Kidney glomerular epithelial cell (primary cell): Measurements from ENCODE around the gene ABCA5.
"Not testable (repeated sequence)": the region's sequence is repeated elsewhere in the genome, so short reads cannot be mapped to it uniquely, and the experiment has no call there.

Experiments used
- DNase-seq: peaks from one replicate; lab custom pipeline; 2025; lab: John Stamatoyannopoulos, UW

Gene ABCA5

DNA sequence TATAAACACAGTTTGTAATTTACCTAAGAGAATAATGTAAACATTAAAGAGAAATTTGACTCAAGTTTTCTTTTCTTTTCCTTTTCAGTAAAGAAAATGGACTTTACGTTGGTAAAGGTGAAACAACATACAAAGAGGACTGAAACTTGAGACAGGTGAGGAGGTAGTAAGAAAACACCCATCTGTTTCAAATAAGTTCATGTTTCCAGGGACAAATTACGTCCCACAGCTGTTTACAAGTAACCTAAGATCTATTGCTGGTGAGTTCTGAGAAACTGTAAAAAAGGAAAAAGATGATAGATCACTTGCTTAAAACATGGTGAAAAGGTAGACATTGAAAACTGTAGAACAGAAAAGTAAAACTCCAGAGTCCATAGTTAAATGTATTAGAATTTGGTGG lies 4.8 kb upstream of the ABCA5 start:
- no peak for DNase-seq

DNA sequence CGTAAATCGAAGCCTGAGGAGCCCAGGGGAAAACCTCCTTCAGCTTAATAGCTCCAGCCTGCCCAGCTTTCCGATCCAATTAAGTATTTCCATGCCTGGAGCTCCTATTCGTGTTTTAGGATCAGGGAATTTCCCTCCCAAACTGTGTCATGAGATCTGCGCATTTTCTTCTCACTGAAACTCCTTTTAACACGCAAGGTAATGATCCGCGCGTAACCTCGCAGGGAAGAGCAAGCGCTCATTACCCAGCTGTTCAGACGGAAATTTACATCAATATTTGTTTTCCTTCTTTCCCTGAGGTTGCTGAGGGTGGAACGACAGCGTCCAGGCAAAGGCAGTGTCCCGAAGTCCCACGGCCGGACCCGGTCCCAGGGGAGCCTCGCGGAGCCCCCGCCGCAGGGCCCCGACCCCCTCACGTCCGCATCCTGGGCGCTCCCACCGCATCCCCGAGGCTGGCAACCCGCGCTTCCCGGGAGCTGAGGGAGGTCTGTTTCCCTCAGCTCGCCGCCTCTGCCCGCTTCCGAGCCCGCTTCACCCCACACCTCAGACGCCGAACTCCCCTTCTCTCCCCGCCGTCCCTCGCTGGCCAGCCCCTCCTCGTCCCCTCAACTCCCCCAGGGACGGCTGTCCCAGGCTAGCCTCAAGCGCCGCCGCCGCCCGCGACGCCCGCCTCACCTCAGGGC lies 415 bp downstream of the ABCA5 start:
- DNase-seq, result peak; percentile 26

DNA sequence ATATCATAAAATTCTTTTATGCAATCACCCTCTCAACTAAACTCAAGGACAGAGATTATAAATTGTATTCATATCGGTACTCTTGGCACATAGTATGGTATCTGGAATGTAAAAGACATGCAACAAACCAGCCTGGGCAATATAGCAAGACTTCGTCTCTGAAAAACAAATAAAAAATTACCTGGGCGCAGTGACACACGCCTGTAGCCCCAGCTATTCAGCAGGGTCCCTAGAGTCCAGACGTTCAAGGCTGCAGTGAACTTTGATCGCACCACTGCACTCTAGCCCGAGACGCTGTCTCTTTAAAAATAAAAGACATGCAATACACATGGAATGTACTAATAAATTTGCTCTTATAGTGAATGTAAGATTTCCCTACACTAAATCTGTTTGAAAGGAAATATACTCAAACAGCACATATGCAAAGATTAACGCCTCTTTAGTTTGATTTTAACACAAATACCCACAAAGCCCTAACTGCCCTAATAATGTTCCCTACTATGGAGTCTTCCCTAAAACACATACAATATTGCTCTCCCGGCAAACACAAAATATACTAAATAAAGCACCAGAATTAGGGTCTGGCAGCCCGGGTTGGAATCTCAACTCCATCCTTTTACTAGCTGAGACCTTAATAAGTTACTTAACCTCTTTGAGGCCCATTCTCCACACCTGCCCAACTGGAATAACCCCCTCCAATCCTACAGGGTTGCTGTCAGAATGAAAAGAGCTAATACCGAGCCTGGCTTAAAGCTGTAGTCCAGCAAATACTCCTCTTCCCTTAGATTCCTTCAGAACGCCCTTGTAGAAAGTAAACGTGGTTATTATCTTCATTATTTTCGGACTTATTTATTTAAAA lies 1.2 kb downstream of the ABCA5 start:
- DNase-seq, result no peak

DNA sequence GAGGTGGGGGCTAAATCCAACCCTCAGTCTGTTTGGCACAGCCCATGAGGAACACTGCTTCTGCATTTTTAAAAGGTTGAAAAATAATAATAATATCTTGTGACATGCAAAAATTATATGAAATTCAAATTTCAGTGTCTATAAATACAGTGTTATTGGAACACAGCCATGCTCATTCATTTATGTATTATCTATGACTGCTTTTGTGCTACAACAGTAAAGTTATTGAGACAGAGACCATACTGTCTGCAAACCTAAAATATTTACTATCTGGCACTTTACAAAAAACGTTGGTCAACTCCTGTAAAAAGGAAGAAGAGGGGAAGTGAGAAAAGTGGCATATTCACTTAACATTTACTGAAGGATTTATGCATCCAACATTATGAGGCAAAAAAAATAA lies 3.1 kb downstream of the ABCA5 start:
- no peak for DNase-seq

DNA sequence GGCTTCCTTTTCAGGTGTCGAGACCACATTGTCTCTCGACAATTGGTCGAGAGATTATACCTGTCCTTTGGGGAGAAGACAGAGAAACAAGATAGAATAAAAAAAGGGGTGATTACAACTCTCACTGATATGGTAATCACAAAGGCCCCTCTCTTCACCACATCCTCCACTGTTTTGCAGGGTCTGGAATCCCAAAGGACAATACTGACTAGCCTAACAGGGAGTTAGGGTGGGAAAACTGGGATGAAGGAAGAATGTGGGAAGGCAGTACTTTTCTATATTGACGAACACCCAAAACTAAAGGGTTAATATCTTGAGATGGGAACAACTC lies 6.1 kb downstream of the ABCA5 start:
- no peak for DNase-seq

DNA sequence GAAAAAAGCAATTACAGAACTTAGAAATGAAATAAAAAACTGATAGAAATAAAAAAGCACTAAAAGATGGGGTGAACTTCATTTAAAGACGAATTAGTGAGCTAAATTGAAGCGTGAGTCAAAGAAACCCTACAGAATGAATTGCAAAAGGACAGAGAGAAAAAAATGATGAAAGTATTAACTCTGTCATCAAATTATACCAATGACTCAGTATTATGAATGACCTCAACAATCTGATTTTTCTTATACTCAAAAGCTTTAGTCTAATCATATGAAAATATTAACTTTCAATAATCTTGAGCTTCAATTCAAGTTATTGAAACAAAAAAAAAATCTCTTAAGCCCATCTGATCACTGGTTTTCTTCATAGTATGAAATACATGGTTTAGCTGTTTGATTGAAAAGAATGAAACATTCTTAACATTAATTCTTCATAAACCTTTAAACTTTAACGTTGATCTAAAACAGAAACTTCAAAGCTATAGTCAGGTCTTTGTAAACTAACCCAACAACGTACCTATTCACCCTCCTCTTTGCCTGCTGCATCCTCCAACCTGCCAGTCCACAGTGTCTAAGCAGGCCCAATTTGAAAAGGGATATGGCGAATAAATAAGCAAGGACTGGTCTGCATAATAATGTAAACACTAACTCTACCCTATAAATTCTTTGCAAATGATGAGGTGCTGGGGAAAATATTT lies 6.6 kb downstream of the ABCA5 start:
- DNase-seq, result no peak

DNA sequence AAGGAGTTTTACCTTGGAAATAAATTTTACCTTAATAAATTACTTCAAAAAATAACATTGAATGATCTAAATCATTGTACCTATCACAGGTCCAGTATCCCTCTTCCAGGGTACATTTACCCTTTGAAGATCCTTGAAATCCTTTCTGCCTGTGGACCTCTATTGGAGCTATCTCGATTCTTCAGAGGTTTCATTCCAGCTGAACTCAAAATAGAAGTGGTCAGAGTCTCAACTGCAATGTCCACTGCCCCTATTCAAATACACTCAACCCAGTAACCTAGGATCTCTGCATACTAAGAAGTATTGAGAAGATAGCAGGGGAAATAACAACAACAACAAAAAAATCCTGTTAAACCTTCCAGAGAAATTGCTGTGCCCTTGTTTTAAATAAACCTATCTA lies 9.3 kb downstream of the ABCA5 start:
- DNase-seq, result no peak

DNA sequence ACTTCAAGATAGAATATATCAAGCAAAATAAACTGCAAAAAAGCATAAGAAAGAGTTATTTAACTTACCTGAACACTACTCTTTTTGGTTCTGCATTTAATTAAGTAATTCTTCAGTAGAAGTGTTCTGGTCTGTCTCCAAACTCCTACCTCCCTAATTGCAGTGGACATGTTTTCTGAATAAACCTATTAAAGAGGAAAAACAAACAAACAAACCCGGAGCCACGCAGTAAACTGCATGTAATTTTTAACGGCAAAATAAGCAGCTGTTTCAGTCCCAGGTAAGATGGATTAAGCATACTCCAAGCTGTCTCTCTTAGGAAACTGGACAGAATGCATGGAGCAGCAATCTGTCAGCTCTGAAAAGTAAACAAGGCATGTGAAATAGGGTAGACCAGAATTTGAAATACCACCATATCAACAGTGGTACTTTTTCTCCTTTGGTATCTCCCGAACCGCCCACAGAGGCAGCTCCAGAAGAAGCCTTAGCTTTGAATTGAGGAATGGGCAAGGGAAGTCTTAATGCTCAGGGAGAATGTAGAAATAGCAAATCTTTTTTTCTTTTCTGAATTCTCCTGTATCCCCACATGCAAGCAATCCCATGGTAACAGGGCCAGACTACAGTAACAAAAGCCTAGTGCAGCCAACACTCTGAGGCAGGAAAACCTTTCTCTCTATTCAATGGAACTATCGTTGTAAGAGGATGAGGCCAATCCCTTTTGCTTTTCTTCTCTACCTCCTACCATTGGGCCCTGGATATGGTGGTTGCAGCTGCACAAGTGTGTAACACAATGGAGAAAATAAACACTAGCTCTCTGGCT lies 12.5 kb downstream of the ABCA5 start:
- no peak for DNase-seq

DNA sequence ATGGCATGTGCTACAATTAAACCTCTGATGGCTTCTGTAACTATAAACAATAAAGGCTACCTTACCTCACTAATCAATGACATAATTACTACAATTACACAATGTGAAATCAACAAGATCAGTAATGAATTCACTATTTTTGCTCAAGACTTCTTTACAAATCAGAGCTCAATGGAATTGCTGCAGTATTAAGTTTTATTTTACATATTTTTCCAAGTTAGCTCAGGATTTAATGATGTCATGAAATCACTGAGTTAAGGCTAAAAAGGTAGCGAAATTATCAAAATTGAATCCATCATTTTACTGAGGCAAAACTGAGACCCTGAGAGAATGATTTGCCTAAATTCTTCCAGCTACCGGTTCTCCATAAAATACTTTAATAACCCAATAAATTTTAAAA lies 21.8 kb downstream of the ABCA5 start:
- DNase-seq, result no peak

DNA sequence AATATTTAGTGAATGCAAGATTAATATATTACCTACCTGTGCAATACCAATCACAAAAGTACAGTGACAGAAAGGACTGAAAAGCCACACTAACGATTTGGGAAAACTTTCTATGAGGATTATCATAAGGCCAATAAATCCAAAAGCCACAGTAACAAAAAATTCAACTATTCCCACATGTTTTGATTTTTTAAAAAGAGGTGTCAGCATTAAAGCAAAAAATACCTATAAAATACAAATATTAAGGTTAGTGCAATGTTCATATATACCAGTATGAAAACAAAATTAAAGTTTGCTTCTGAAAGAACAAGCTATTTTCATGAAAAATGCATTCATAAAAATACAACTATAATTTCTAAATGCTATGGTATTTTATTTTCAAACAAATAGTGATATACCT lies 24.3 kb downstream of the ABCA5 start:
- DNase-seq, result no peak

DNA sequence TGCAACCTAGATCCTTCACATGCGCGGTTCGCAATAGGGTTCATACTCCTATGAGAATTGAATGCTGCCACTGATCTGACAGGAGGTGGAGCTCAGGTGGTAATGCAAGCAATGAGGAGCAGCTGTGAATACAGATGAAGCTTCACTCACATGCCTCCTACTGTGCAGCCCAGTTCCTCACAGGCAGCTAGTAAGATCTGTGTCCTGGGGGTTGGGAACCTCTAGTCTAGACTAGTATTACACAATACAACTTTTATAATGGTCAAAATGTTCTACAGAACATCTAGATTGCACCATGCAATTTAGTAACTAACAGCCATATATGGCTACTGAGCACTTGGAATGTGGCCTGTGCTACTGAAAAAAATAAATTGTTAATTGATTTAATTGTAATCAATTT lies 26.7 kb downstream of the ABCA5 start:
- DNase-seq, result no peak

DNA sequence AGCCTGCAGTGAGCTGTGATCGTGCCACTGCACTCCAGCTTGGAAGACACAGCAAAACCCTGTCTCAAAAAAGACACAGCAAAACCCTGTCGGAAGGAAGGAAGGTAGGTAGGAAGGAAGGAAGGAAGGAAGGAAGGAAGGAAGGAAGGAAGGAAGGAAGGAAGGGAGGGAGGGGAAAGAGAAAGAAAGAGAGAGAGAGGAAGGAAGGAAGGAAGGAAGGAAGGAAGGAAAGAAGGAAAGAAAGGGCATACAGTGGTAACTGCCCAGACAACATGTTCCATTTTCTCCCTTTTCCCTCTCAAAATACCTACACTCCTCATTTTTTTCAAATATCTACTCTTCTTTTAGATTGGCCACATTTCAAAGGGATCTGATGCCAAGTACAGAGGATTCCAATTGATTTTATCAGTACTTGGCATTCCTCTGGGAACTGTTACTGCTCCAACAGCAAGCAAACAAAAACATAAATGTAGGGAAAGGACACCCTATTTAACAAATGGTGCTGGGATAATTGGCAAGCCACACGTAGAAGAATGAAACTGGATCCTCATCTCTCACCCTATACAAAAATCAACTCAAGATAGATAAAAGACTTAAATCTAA lies 28.7 kb downstream of the ABCA5 start:
- not testable (repeated sequence) for DNase-seq

DNA sequence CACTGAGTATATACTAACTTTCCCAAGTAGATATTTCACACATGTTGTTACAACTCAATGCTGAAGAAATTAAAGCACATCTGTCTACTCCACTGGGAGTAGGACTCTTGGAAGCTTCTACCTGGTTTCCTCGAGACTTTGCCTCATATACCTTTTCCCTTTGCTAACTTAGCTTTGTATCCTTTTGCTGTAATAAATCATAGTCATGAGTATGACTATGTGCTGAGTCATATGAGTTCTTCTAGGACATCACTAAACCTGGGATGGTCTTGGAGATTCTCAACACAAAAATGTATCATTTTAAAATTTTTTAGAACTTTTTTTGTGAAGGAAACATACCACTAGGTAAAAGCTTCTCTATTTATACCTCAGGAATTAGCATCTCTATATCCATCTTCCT lies 39.8 kb downstream of the ABCA5 start:
- DNase-seq, result no peak

DNA sequence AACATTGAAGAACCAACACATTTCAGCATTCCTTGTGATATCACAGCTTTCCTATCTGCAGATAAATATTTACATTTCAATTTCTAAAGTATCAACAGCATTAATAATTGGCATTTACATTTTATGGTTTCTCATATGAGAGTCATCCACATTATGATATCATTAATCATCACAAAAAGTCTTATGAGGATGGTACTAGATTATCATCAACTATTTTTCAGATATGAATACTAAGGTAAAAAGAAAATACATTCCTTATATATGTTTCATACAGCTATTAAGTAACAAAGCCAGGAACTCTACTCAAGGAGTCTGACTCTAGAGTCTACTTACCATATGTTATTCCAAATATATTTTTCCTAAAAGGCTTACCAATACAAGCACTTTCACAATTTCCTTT lies 40.7 kb downstream of the ABCA5 start:
- no peak for DNase-seq

DNA sequence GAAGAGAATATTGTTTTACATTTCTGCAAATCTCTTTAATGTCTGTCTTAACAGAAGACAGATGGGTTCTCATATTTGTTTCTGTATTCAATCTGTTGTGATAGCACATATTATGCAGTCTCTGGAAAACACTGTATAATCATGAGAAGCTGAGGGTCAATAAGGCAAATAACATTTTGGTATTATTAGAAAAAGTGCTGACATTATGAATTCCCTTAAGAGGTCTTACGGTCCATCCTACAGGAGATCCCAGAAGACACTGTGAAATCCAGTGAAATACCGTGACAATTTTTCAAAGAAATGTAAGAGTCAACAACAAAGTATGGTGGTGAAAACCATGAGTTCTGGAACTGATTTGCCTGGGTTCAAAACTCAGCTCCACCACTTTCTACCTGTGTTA lies 42.3 kb downstream of the ABCA5 start:
- no peak for DNase-seq

DNA sequence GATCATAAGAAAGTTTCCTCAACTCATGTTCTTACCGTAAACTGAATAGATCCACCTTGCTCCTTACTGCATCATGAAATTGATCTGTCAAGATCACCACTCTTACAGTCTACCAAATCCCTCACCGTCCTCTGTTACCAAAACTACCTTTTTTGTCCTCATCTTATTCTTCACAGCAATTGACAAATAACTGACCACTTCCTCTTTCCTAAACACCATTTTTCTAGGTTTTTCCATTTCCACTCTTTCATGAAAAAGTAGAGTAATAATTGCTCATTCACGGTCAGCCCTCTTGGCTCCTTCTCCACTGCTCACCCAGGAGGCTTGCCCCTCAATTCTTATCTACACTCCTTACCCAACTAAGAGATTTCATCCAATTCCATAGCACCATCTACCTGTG lies 44.9 kb downstream of the ABCA5 start:
- no peak for DNase-seq

DNA sequence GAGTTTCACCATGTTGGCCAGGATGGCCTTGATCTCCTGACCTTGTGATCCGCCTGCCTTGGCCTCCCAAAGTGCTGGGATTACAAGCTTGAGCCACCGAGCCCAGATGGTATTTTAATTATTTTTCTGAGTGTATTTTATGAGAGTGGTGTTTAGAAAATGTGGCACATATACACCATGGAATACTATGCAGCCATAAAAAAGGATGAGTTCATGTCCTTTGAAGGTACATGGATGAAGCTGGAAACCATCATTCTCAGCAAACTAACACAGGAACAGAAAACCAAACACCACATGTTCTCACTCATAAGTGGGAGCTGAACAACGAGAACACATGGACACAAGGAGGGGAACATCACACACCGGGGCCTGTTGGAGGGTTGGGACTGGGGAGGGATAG lies 50.7 kb downstream of the ABCA5 start:
- DNase-seq, result not testable (repeated sequence)

DNA sequence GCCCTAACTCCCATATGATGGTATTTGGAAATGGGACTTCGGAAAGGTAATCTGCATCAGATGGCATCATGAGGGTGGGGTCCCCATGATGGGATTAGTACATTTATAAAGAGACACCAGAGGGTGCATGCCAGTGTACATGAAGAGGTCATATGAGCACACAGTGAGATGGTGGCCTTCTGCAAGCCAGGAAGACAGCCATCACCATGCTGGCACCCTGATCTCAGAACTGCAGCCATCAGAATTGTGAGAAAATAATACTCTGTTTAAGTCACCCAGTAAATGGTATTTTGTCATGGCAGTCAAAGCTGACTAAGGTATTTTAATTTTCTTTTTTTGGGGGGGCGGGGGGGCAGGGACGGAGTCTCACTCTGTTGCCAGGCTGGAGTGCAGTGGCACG lies 51.2 kb downstream of the ABCA5 start:
- DNase-seq, result no peak

DNA sequence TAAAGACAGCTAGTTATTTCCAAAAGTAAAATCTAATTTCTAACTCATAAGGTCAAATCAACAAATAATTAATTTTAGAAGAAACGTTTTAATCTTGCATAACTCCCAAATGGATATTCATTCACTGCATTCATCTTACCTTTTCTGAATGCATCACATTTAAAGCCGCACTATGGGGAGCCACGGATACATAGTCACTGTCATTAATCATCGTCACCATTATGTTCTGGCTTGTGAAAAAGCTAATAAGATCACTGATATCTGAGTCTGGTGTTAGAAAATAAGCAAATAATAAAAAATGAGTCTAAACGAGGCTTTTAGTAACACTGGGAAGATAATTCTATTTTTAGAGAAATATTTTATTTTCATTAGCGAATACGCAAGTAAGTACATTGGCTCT lies 55.9 kb downstream of the ABCA5 start:
- DNase-seq, result no peak

DNA sequence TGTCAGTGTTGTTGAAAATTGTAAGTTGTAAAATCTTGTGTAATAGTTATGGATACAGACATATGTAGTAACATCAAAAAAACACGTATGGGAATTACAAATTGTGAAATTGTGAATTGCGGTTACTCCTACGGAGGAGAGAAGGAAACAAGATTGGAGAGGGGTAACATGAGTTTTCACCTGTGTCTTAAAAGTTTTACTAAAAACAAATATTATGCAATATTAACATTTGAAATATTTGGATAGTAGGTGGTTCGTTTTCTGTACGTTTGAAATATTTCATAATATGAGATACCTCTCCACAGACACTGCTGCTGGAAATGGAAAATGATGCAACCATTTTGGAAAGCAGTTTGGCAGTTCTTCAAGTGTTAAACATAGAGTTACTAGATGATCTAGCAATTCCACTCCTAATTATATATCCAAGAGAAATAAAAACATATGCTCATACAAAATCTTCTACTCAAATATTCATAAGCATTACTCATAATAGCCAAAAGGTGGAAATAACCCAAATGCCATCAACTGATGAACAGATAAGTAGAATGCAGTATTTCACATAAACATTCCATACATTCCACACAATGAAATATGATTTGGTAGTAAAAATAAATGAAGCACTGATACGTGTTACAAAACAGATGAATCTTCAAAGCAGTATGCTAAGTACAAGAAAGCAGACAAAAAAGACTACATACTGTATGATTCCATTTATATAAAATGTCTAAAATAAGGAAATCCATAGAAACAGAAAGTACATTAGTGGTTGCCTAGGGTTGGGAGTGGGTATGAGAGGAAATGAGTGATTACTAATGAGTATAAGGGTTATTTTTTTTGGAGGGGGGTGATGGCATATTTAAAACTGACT lies 57.6 kb downstream of the ABCA5 start:
- no peak for DNase-seq

DNA sequence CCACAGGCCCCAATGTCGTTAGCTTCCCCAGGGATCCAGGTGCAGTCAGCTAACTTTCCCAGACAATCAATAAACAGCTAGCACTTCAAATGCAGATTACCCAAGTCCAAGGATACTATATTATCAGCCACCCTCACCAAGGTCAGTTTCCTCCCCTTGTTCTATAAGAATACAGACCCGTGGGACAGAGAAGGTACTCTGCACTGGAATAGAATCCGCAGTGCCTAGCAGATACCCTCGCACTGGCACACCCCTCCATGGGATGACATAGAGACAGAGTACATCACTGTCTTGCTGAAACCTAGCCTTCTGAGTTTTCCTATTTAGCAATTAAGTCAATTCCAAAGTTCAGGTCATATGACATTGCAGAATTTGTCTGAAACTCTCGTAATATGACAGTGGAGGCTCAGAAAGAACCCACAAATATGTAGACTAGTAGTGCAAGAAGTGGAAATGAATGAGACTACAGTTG lies 58.4 kb downstream of the ABCA5 start:
- DNase-seq, result no peak
